ENCODE results near the gene DTYMK.
A peak's percentile ranks its signal among the peaks of the same experiment; 100 is the strongest.

The DTYMK gene

GRCh38 chr2:241703032-241703604 lies 16.5 kb upstream of the DTYMK start:
- Histone ChIP-seq H3K4me3 (ENCODE audit: insufficient read length, low read depth) (peak overlapping the region; percentile 78), H3K36me3 (ENCODE audit: insufficient read depth, insufficient read length, low read length) (peaks cover 39% of the 10 kb centered on the region), H3K27me3 (ENCODE audit: insufficient read depth, insufficient read length) (no peaks in the 10 kb centered on the region), H3K4me1 (ENCODE audit: insufficient read depth, insufficient read length) (peaks cover 11% of the 10 kb centered on the region), H3K9me3 (ENCODE audit: insufficient read depth, low read length) (peaks cover 16% of the 10 kb centered on the region), H3K9ac (ENCODE audit: insufficient read length, low read depth) (peak overlapping the region; percentile 94)
- TF ChIP-seq YY1 (IDR thresholded peaks at IDR 0.05; ENCODE audit: insufficient read depth, insufficient read length) (no peak), SUZ12 (IDR thresholded peaks at IDR 0.05; ENCODE audit: extremely low read depth, insufficient read depth, insufficient read length) (no peak), ZNF274 (IDR thresholded peaks at IDR 0.05; ENCODE audit: low read depth, low read length) (no peak)
- no peak for DNase-seq (ENCODE audit: low read depth, low spot score)

DNA sequence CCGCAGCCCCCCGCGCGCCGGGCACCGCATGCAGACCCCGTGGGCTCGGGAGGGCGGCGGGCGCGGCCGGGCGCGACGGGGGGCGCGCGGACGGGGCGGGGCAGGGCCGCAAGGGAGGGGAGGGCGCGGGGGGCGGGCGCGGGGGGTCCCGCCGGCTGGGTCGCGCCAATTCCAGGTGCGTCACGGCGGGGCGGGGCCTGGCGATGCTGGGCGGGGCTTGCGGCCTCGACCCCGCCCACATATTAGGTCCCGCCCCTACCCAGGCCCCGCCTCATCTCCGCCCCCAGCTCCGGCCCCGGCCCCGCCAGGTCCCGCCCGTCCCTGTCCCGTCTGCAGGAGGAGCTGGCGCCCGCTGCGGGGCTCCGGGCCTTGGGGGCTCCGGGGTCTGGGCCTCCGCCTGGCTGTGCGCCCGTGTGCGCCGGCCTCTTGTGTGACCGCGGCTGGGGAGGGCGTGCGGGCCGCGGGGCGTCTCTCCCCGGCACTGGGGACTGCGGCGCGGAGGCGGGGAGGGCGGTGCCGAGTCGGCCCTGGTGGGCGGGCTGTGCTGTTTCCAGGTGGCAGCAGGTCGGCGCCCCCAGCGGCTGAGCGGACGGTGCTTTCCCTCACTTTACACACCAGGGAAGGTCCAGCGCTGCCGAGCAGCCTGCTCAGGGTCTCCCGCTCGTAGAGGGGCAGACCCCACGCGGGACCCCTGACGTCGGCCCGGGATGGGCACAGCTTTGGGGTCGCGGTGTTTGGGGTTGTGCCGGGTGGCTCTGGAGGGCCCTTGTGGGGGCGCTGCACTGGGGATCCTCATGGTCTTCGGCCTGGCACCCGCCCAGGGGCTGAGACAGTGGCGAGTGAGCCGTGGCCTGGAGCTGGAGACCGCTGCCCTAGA lies 15.8 kb upstream of the DTYMK start:
- H3K9ac ChIP-seq (ENCODE audit: insufficient read length, low read depth): peak overlapping the region; percentile 100
- H3K9me3 ChIP-seq (ENCODE audit: insufficient read depth, low read length): peaks cover 16% of the 10 kb centered on the region
- peak; percentile 75 for DNase-seq (ENCODE audit: low read depth, low spot score)
- no peak for TF ChIP-seq ZNF274 (IDR thresholded peaks at IDR 0.05; ENCODE audit: low read depth, low read length)
- no peak for TF ChIP-seq YY1 (IDR thresholded peaks at IDR 0.05; ENCODE audit: insufficient read depth, insufficient read length)
- no peak for TF ChIP-seq SUZ12 (IDR thresholded peaks at IDR 0.05; ENCODE audit: extremely low read depth, insufficient read depth, insufficient read length)
- peak overlapping the region; percentile 78 for H3K4me3 ChIP-seq (ENCODE audit: insufficient read length, low read depth)
- H3K27me3 ChIP-seq (ENCODE audit: insufficient read depth, insufficient read length): no peaks in the 10 kb centered on the region
- peaks cover 33% of the 10 kb centered on the region for H3K36me3 ChIP-seq (ENCODE audit: insufficient read depth, insufficient read length, low read length)
- H3K4me1 ChIP-seq (ENCODE audit: insufficient read depth, insufficient read length): peaks cover 11% of the 10 kb centered on the region

GRCh38 chr2:241701399-241702154 lies 15.0 kb upstream of the DTYMK start, which contains the start of gene ING5:
Gene ING5, plus strand, starts transcription at chr2:241702039. Its CDS starts 27 bp downstream, at chr2:241702066.
- peak within 1 kb of the TSS; percentile 99 for H3K4me3 ChIP-seq (ENCODE audit: insufficient read length, low read depth)
- H3K4me1 ChIP-seq (ENCODE audit: insufficient read depth, insufficient read length): peaks cover 11% of the 10 kb centered on the region
- TF ChIP-seq YY1 (IDR thresholded peaks at IDR 0.05; ENCODE audit: insufficient read depth, insufficient read length): peak; percentile 45
- no peak for TF ChIP-seq ZNF274 (IDR thresholded peaks at IDR 0.05; ENCODE audit: low read depth, low read length)
- H3K27me3 ChIP-seq (ENCODE audit: insufficient read depth, insufficient read length): no peaks in the 10 kb centered on the region
- peaks cover 29% of the 10 kb centered on the region for H3K36me3 ChIP-seq (ENCODE audit: insufficient read depth, insufficient read length, low read length)
- peak; percentile 90 for DNase-seq (ENCODE audit: low read depth, low spot score)
- peak within 1 kb of the TSS; percentile 100 for H3K9ac ChIP-seq (ENCODE audit: insufficient read length, low read depth)
- H3K9me3 ChIP-seq (ENCODE audit: insufficient read depth, low read length): peaks cover 12% of the 10 kb centered on the region

DNA sequence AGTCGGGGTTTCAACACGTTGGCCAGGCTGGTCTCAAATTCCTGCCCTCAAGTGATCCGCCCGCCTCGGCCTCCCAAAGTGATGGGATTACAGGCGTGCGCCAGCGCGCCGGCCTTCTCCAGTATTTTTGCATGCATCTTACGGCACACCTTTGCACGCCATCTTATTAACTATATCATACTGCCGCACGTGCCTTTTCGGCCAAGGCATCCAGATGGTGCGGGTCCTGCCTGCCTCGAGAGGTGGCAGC lies 14.5 kb upstream of the DTYMK start:
- DNase-seq (ENCODE audit: low read depth, low spot score): no peak
- H3K36me3 ChIP-seq (ENCODE audit: insufficient read depth, insufficient read length, low read length): peaks cover 24% of the 10 kb centered on the region
- H3K4me3 ChIP-seq (ENCODE audit: insufficient read length, low read depth): peak overlapping the region; percentile 99
- peaks cover 11% of the 10 kb centered on the region for H3K4me1 ChIP-seq (ENCODE audit: insufficient read depth, insufficient read length)
- H3K9ac ChIP-seq (ENCODE audit: insufficient read length, low read depth): peak overlapping the region; percentile 100
- TF ChIP-seq YY1 (IDR thresholded peaks at IDR 0.05; ENCODE audit: insufficient read depth, insufficient read length): no peak
- peaks cover 7% of the 10 kb centered on the region for H3K9me3 ChIP-seq (ENCODE audit: insufficient read depth, low read length)
- no peaks in the 10 kb centered on the region for H3K27me3 ChIP-seq (ENCODE audit: insufficient read depth, insufficient read length)

GRCh38 chr2:241695651-241696050 lies 9.0 kb upstream of the DTYMK start:
- peaks cover 4% of the 10 kb centered on the region for H3K4me1 ChIP-seq (ENCODE audit: insufficient read depth, insufficient read length)
- H3K9ac ChIP-seq (ENCODE audit: insufficient read length, low read depth): no peak overlapping the region
- H3K4me3 ChIP-seq (ENCODE audit: insufficient read length, low read depth): no peak overlapping the region

DNA sequence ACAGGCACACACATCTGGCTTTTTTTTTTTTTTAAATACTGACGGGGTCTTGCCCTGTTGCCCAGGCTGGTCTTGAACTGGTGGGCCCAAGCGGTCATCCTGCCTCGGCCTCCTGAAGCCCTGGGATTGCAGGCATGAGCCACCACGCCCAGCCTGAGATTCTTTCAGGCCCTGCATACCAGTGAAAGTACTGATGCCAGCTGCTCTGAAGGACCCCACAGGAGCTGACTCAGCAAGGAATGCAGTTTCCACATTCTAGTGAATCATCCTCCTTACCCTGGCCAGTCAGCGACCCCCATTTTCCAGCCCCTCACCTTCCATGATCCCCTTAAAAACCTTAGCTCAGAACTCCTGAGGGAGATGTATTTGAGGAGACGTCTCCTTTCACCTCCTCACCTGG lies 5.8 kb upstream of the DTYMK start:
- H3K9ac ChIP-seq (ENCODE audit: insufficient read length, low read depth): no peak overlapping the region
- DNase-seq (ENCODE audit: low read depth, low spot score): no peak

More at GRCh38 chr2:241695651-241696050, 9.0 kb upstream of the DTYMK start:
- Histone ChIP-seq H3K27me3 (ENCODE audit: insufficient read depth, insufficient read length) (no peaks in the 10 kb centered on the region), H3K9me3 (ENCODE audit: insufficient read depth, low read length) (no peaks in the 10 kb centered on the region), H3K36me3 (ENCODE audit: insufficient read depth, insufficient read length, low read length) (peaks cover 38% of the 10 kb centered on the region)
- TF ChIP-seq SUZ12 (IDR thresholded peaks at IDR 0.05; ENCODE audit: extremely low read depth, insufficient read depth, insufficient read length): no peak
- no peak for TF ChIP-seq YY1 (IDR thresholded peaks at IDR 0.05; ENCODE audit: insufficient read depth, insufficient read length)
- no peak for TF ChIP-seq ZNF274 (IDR thresholded peaks at IDR 0.05; ENCODE audit: low read depth, low read length)
- DNase-seq (ENCODE audit: low read depth, low spot score): no peak

GRCh38 chr2:241690202-241690717 lies 3.6 kb upstream of the DTYMK start:
- TF ChIP-seq YY1 (IDR thresholded peaks at IDR 0.05; ENCODE audit: insufficient read depth, insufficient read length): no peak
- TF ChIP-seq ZNF274 (IDR thresholded peaks at IDR 0.05; ENCODE audit: low read depth, low read length): no peak
- no peak for TF ChIP-seq SUZ12 (IDR thresholded peaks at IDR 0.05; ENCODE audit: extremely low read depth, insufficient read depth, insufficient read length)
- no peak for DNase-seq (ENCODE audit: low read depth, low spot score)
- peaks cover 55% of the 10 kb centered on the region for H3K36me3 ChIP-seq (ENCODE audit: insufficient read depth, insufficient read length, low read length)
- H3K9me3 ChIP-seq (ENCODE audit: insufficient read depth, low read length): no peaks in the 10 kb centered on the region
- H3K4me1 ChIP-seq (ENCODE audit: insufficient read depth, insufficient read length): peaks cover 6% of the 10 kb centered on the region
- H3K9ac ChIP-seq (ENCODE audit: insufficient read length, low read depth): no peak overlapping the region
- H3K27me3 ChIP-seq (ENCODE audit: insufficient read depth, insufficient read length): no peaks in the 10 kb centered on the region
- no peak overlapping the region for H3K4me3 ChIP-seq (ENCODE audit: insufficient read length, low read depth)

More for the DNA sequence above, 5.8 kb upstream of the DTYMK start:
- Histone ChIP-seq H3K36me3 (ENCODE audit: insufficient read depth, insufficient read length, low read length) (peaks cover 55% of the 10 kb centered on the region), H3K4me1 (ENCODE audit: insufficient read depth, insufficient read length) (peaks cover 3% of the 10 kb centered on the region), H3K27me3 (ENCODE audit: insufficient read depth, insufficient read length) (no peaks in the 10 kb centered on the region), H3K9me3 (ENCODE audit: insufficient read depth, low read length) (no peaks in the 10 kb centered on the region), H3K4me3 (ENCODE audit: insufficient read length, low read depth) (no peak overlapping the region)
- no peak for TF ChIP-seq ZNF274 (IDR thresholded peaks at IDR 0.05; ENCODE audit: low read depth, low read length)
- no peak for TF ChIP-seq YY1 (IDR thresholded peaks at IDR 0.05; ENCODE audit: insufficient read depth, insufficient read length)
- no peak for TF ChIP-seq SUZ12 (IDR thresholded peaks at IDR 0.05; ENCODE audit: extremely low read depth, insufficient read depth, insufficient read length)

All from NT2/D1 (cell line).